Measurements from ENCODE around the gene ENDOV.

GRCh38 chr17:80380068-80380467, 34.9 kb upstream of the ENDOV start:
- no peak for TF ChIP-seq CTCF (IDR thresholded peaks at IDR 0.05)
- TF ChIP-seq POLR2A (IDR thresholded peaks at IDR 0.05): no peak
